Activated naive CD4-positive, alpha-beta T cell treated with anti-CD3 and anti-CD28 coated beads, Interleukin-2, amount 10 ng/mL, durations not matched to agents 7 days and 5 days (primary cell): Measurements from ENCODE around the gene RPH3AL.

Source experiments
- CTCF ChIA-PET: fragments of 350-600 bp; sonication (Branson Sonifier 250); formaldehyde crosslinking; loops from one replicate; lab custom pipeline; 2021; ENCODE audit warnings: antibody characterized with exemption; lab: Charles Lee
- DNase-seq: peaks from one replicate; pipeline ENCODE4 v3.0.0-alpha.2; 2020
- H3K27ac Mint-ChIP-seq: one replicate; pipeline ENCODE4 v1.8.0; 2021; ENCODE audit warnings: mild to moderate bottlenecking, moderate library complexity, mixed read lengths
- H3K27me3 Mint-ChIP-seq: one replicate; pipeline ENCODE4 v1.8.0; 2021; ENCODE audit warnings: mild to moderate bottlenecking, mixed read lengths
- H3K36me3 Mint-ChIP-seq: one replicate; pipeline ENCODE4 v1.8.0; 2021; ENCODE audit warnings: mixed read lengths
- H3K4me1 Mint-ChIP-seq: one replicate; pipeline ENCODE4 v1.8.0; 2021; ENCODE audit warnings: mixed read lengths
- H3K4me3 Mint-ChIP-seq: one replicate; pipeline ENCODE4 v1.8.0; 2021; ENCODE audit warnings: mild to moderate bottlenecking, moderate library complexity, mixed read lengths
- H3K9me3 Mint-ChIP-seq: one replicate; pipeline ENCODE4 v1.8.0; 2021; ENCODE audit warnings: mixed read lengths

The RPH3AL gene

GRCh38 chr17:162689-163088, 189.9 kb downstream of the RPH3AL start:
- CTCF ChIA-PET = interaction anchor here (0.7 kb wide), 1 partner anchor 537 kb away, joined by 5 read pairs; no protein-coding TSS in a partner anchor
- no peaks in the 10 kb centered on the region for H3K36me3 Mint-ChIP-seq

More at GRCh38 chr17:162689-163088, 189.9 kb downstream of the RPH3AL start:
- Mint-ChIP-seq H3K4me1 (no peaks in the 10 kb centered on the region), H3K27me3 (peaks cover 8% of the 10 kb centered on the region), H3K9me3 (no peaks in the 10 kb centered on the region), H3K4me3 (no peak overlapping the region), H3K27ac (no peak overlapping the region)
- no peak for DNase-seq
